Stimulated activated CD4-positive, alpha-beta T cell treated with anti-CD3 and anti-CD28 coated beads, Interleukin-4, amount 100 ng/mL, for 4 hours (primary cell): ENCODE measurements around the gene ABCB7.
"Not testable (repeated sequence)": the region's sequence is repeated elsewhere in the genome, so short reads cannot be mapped to it uniquely, and the experiment has no call there.

ENCODE experiments used
- DNase-seq, 2 experiments: peaks; one replicate each; pipeline ENCODE4 v3.0.0-alpha.2; 2020

The ABCB7 gene

DNA sequence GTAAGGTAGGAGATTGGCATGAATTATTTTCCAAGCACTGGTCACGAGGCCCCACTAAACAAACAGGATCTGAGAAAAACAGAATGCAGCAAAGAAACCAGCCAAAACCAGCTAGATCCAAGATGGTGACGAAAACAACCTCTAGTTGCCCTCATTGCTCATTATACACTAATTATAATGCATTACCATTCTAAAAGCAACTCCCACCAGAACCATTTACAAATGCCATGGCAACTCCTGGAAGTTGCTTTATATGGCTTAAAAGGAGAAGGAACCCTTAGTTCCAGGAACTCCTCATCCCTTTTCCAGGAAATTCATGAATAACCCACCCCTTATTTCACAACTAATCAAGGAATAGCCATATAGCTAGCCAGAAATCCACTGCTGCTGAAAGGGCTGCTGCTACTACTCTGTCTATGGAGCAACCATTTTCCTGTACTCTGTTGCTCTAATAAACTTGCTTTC lies 69.3 kb downstream of the ABCB7 start:
- no peak for DNase-seq

DNA sequence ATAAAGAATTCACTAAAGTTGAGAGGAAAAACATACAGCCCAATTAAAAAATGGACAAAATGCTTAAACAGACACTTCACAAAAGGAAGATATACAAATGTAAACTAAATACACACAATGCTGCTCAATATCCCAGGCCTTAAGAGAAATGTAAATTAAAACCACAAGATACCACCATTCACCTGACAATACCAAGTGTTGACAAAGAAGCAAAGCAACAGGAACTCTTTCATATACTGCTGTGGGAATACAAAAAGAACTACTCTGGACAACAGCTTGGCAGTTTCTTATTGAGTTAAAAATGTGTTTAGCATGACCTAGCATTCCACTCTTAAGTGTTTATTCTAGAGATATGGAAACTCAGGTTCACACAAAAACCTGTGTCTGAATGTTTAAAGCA lies 71.3 kb downstream of the ABCB7 start:
- no peak for DNase-seq

GRCh38 chrX:75076429-75076828 lies 79.7 kb downstream of the ABCB7 start:
- no peak for DNase-seq

DNA sequence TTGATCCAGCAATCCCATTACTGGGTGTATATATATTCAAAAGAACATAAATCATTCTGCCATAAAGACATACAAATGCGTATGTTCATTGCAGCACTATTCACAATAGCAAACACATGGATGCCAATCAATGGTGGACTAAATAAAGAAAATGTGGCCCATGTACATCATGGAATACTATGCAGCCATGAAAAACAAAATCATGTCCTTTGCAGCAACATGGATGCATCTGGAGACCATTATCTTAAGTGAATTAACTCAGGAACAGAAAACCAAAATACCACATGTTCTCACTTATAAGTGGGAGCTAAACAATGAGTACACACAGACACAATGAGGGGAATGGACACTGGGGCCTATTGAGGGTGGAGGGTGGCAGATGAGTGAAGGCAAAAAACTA lies 81.6 kb downstream of the ABCB7 start:
- DNase-seq: no peak

DNA sequence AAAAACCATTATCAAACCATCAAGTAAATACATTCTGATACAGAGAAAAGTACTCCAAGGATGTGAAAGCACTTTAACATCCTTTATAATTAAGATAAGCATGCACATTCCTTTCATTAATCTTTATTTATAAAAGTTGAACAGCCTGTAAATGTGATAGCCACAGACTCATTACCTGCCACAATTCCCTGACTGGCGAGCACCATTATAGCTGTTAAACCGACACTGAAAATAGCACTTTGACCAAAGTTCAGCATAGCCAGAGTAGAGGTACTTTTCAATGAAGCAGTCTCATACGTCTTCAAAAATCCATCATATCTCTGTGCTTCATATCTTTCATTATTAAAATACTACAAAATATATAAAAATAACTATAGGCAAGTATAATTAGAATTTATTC lies 84.7 kb downstream of the ABCB7 start:
- no peak for DNase-seq

DNA sequence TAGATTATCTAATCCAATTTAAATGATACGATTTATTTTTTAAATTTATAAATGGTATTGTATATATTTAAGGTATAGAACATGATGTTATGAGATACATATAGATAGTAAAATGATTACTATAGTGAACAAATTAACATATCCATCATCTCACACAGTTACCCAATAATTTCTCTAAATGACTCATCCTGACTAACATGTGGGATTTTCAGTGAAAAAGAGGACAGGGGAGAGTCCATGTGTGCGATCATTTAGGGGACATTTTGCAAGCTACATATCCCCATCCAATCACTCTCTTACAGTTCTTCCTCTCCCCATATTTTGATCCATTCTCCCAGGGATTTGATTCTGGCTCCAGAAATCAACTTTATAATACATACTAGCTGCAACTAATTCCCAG lies 88.2 kb downstream of the ABCB7 start:
- no peak for DNase-seq

DNA sequence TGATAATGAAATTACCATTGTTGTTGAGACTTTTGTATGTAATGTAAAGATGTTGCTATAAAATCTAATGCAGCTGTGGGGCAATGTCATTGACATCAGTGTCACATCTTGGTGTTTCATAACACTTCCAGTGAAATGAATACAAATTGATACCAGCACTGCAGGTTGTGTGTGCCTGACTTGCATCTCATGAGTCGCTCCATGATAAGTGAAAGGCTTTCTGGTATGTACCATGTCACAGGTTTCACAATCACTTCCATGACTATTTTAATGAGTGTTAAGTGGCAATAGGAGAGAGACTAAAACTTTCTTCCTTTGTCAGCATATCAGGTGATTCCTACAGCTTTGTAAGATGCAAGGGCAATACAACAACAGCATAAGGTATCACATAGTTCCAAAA lies 94.4 kb downstream of the ABCB7 start:
- no peak for DNase-seq

GRCh38 chrX:75051047-75051446 lies 105.0 kb downstream of the ABCB7 start:
- no peak for DNase-seq

GRCh38 chrX:75045369-75045768 lies 110.7 kb downstream of the ABCB7 start:
- no peak for DNase-seq

DNA sequence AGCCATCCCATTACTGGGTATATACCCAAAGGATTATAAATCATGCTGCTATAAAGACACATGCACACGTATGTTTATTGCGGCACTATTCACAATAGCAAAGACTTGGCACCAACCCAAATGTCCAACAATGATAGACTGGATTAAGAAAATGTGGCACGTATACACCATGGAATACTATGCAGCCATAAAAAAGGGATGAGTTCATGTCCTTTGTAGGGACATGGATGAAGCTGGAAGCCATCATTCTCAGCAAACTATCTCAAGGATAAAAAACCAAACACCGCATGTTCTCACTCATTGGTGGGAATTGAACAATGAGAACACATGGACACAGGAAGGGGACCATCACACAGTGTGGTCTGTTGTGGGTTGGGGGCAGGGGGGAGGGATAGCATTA lies 111.9 kb downstream of the ABCB7 start:
- not testable (repeated sequence) for DNase-seq

- DNase-seq: no peak
These were observed 117.2 kb downstream of the ABCB7 start for GRCh38 chrX:75038925-75039324.
